Amniotic epithelial cell (primary cell): ENCODE data around the gene WWOX.

Experiments
- DNase-seq: peaks from one replicate; pipeline ENCODE4 v3.0.0-alpha.2; 2010; ENCODE audit warnings: low read depth

The WWOX gene

GRCh38 chr16:78362524-78363135 is 263.2 kb downstream of the WWOX start:
- DNase-seq = no peak

- no peak for DNase-seq
Observed at GRCh38 chr16:78363843-78364555, 264.5 kb downstream of the WWOX start.

- DNase-seq = no peak
Observed at GRCh38 chr16:78364556-78364880, 265.1 kb downstream of the WWOX start.

GRCh38 chr16:78365366-78365765 is 265.9 kb downstream of the WWOX start:
- DNase-seq = no peak

- DNase-seq = no peak
Observed at GRCh38 chr16:78368121-78369102, 269.0 kb downstream of the WWOX start.

GRCh38 chr16:78372277-78372676 is 272.8 kb downstream of the WWOX start:
- DNase-seq = no peak

GRCh38 chr16:78375055-78375679 is 275.7 kb downstream of the WWOX start:
- DNase-seq = no peak

GRCh38 chr16:78376452-78376851 is 277.0 kb downstream of the WWOX start:
- no peak for DNase-seq

GRCh38 chr16:78377312-78377711 is 277.9 kb downstream of the WWOX start:
- no peak for DNase-seq

GRCh38 chr16:78381060-78381459 is 281.6 kb downstream of the WWOX start:
- no peak for DNase-seq

- no peak for DNase-seq
Observed at GRCh38 chr16:78383118-78383517, 283.7 kb downstream of the WWOX start.

- no peak for DNase-seq
Observed at GRCh38 chr16:78385086-78385805, 285.8 kb downstream of the WWOX start.

- DNase-seq = no peak
Observed at GRCh38 chr16:78386557-78387324, 287.3 kb downstream of the WWOX start.

GRCh38 chr16:78389009-78389498 is 289.6 kb downstream of the WWOX start:
- DNase-seq = no peak

GRCh38 chr16:78390092-78390491 is 290.6 kb downstream of the WWOX start:
- no peak for DNase-seq

GRCh38 chr16:78390508-78391324 is 291.3 kb downstream of the WWOX start:
- no peak for DNase-seq

GRCh38 chr16:78392585-78393195 is 293.2 kb downstream of the WWOX start:
- DNase-seq = no peak

GRCh38 chr16:78395035-78395434 is 295.6 kb downstream of the WWOX start:
- no peak for DNase-seq

- no peak for DNase-seq
Observed at GRCh38 chr16:78396046-78396445, 296.6 kb downstream of the WWOX start.
